H1 (cell line): Measurements from ENCODE around the gene CCDC183.

Experiments
- CEBPB ChIP-seq: IDR thresholded peaks from 2 replicates; pipeline ENCODE4 v1.6.1; 2012; ENCODE audit warnings: low read depth, low read length
- RAD21 ChIP-seq, 2 experiments: IDR thresholded peaks in 1 of 2; conservative IDR thresholded peaks in 1 of 2; 2 replicates each; pipeline ENCODE4 v1.6.1; 2011; ENCODE audit warnings: low read depth in 2 of 2, low read length in 2 of 2, improper control_type of control experiment in 1 of 2, inconsistent platforms in 1 of 2, mild to moderate bottlenecking in 1 of 2, moderate library complexity in 1 of 2
- TF ChIP-seq, protein P1 (sequence below): IDR thresholded peaks from 2 replicates; pipeline ENCODE4 v1.6.1; 2011; ENCODE audit warnings: low read length, improper control_type of control experiment

DNA sequence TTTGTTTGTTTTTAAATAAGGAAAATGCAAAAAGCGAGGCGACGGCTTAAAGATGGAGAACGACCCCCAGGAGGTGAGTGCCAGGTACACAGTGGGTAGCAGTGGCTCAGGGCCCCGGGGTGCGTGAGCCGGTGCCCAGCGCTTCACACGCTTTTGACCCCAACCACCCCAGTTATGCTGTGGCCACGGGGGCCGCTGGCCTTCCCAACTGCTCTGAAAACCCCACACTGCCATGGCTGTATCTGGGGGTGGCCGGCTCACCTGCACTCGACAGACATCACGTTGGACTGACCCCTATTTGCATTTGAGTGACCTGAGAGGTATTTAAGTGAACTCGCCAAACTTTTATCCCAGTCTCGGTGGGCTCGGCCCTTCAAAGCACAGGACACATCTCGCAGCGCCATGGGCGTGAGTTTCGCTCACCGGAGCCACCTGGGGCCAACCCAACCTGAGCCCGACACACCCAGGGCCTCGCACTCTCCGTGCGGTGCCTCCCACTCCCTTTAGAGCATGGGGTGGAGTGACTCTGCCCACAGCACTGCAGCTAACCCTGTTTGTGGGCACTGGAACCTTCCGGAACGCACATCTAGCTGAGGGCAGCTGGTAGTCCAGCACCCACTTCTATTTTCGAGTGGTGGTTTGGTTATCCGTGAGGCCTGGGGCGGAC, 32.5 kb downstream of the CCDC183 start:
- no peak for TF ChIP-seq RAD21 (IDR thresholded peaks at IDR 0.05 in 1 of 2, conservative IDR thresholded peaks at IDR 0.05 in 1 of 2; ENCODE audit: low read depth in 2 of 2, low read length in 2 of 2)
- TF ChIP-seq CEBPB, result no peak
- TF ChIP-seq, protein P1, sequence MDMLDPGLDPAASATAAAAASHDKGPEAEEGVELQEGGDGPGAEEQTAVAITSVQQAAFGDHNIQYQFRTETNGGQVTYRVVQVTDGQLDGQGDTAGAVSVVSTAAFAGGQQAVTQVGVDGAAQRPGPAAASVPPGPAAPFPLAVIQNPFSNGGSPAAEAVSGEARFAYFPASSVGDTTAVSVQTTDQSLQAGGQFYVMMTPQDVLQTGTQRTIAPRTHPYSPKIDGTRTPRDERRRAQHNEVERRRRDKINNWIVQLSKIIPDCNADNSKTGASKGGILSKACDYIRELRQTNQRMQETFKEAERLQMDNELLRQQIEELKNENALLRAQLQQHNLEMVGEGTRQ, result no peak
